ENCODE data around the gene DYNC2LI1.
"Not testable (repeated sequence)": the region's sequence is repeated elsewhere in the genome, so short reads cannot be mapped to it uniquely, and the experiment has no call there.

Gene DYNC2LI1

DNA sequence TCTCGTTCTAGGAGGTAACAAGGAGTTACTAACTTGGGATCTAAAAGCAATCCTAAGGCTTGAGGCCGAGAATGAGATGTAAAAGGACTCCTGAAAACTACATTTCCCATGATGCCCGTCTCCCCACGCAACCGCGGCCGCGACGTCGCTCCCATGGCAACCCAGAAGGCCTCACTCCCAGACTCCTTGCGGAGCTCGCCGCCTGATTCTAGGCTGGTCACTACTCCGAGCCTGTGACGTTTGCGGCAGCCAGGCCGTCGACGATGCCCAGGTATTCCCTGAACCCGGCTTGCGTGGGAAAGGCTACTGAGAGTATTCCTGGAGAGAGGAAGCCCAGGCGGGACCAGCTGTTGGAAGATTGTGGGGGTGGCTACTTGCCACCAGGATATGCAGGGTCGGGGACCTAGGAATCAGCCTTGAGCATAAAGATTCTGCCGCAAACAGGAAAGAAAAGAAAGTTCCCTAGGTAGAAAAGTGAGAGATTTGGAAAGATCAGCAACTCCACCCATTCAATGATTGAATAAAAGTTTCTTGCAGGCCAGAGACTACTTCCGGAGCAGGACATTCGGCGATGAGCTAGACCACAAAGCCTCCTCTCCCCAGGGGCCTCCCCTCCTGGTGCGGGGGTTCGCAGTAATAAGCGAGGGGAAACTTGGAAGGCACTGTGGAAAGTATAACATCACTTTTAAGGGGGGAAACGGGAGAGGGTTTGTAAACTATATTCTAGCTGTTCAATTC lies at the start of gene DYNC2LI1:
DYNC2LI1 (plus strand) TSS at position 164 of the 738 bp plus-strand sequence; CDS start at position 264, 100 bp downstream.
- peak; percentile 92 for DNase-seq

DNA sequence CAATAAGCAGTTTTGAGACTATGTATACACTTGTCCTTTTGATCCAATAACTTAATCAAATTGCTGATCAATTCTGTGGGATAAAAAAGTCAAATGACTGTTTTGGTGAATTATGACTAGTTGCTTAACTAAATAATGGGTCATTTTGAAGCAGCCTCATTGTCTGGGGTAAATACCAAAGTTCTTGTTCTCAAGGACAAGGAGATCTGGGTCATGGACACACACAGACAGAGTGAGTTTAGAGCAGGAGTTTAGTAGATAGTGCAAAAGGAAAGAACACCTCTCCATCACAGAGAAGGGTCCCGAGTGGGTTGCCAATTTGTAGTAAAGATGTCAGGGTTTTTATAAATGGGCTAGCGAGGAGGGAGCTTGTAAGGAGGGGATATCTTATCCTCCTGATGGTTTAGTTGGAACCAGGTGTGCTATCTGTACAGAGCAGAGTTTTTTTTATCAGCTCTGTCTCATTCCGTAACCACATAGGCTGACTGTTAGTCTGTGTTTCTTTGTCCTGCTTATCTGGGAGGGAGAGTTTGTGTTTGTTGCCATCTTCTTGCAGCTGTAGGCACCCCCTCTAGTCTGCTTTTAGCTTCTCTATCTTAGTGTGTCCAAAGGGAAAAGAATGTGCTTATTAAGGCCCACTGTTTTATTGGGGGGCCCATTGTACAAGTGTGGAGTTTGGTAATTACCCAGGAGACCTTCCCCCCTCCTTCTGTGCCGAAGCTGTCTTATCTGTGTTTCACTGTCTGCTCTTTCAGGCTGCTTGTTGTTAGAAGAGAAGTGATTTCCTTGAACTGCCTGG lies 48.9 kb upstream of the DYNC2LI1 start:
- DNase-seq: no peak

DNA sequence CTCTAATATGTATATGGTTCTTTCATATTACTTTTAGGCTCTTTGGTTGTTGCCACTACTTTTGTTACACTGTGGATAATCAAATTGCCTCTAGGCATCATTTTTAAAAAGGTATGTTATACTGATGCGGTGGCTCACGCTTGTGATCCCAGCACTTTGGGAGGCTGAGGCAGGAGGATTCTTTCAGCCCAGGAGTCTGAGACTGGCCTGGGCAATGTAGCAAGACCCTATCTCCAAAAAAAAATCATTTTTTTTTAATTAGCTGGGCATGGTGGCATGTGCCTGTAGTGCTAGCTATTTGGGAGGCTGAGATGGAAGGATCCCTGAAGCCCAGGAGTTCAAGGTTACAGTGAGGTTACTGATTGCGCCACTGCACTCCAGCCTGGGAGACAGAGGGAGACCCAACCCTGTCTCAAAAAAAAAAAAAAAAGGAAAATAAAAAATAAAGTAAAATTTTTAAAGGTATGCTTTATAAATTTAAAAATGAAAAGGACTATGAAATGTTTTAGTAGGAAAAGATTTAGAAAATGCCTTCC lies 48.1 kb upstream of the DYNC2LI1 start:
- DNase-seq: no peak

DNA sequence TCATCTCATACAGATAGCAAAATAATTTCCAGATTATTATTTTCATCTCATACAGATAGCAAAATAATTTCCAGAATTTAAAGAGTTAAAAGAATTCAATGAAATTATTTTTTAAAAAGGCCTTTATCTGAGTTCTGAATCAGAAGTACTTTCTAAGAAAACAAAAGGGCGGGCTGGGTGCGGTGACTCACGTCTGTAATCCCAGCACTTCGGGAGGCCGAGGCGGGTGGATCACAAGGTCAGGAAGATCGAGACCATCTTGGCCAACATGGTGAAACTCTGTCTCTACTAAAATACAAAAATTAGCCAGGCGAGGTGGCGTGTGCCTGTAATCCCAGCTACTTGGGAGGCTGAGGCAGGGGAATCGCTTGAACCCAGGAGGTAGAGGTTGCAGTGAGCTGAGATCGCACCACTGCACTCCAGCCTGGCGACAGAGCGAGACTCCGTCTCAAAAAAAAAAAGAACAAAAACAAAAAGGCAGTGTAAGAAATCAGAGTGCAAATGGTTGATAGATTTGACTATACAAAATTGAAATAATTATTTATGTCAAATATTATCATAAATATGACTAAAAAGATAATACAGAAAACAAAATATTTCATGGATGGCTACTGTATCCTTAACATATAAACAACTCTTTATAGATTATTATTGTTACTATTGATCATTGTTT lies 46.7 kb upstream of the DYNC2LI1 start:
- not testable (repeated sequence) for DNase-seq

DNA sequence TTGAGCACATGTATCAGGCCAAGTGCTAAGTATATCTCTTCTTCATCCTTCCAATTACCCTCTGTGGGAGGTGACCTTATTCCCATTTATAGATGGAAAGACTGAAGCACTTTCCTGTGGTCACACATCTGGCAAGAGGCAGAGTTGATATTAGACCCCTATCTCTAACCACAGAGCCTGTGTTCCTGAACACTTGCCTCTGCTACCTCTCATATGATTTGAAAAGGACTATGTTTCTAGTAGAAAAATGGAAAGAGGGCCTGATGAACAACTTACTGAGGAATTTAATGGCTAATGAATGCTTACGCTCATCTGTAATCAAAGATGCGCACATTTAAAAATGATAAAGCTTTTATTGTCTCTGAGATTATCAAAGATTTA lies 46.2 kb upstream of the DYNC2LI1 start:
- DNase-seq: no peak

DNA sequence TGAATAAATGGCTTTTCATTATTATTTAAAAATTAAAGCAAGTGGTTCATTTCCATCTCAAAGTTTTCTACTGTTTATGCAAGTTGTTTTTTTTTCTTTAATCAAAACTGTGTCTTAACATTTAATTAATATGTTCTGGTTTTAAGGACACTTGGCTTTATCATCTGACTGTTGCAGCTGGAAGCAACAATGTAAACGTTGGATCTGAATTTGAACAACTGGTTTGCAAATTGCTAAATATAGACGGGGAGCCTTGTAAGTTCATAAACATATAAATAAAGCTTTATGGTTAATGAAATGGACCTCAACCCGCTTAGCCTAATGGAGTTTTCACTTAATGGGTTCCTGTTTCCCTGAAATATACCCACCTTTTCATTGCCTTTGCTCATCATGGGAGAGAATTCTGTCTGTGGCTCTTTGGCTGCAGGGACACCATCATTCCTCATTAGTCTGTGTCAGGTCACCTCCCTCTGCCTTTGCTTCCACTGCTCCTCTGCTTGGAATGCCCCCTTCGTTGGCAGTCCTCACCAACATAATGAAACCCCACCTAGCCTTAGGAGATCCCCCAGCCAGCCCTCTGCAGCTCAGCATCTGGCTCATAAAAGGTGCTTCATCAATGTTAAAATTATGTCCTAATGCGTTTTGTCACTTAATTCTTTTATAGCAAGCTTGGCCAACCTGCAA lies 44.2 kb upstream of the DYNC2LI1 start:
- no peak for DNase-seq

DNA sequence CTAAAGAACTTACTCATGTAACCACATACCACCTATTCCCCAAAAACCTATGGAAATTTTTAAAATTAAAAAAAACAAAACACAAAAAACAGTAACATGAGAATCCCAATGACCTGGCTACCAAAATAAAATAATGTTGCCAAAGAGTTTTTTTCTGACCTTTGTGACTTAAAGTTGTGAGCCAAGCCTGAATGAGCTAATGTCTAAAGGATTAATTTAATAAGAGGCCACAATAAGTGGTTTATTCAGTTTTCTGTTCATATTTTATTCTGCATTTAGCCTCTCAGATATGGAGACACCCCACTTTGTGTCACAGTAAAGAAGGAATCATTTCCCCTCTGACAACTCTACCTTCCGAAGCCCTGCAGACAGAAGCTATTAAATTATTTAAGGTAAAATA lies 42.6 kb upstream of the DYNC2LI1 start:
- no peak for DNase-seq

DNA sequence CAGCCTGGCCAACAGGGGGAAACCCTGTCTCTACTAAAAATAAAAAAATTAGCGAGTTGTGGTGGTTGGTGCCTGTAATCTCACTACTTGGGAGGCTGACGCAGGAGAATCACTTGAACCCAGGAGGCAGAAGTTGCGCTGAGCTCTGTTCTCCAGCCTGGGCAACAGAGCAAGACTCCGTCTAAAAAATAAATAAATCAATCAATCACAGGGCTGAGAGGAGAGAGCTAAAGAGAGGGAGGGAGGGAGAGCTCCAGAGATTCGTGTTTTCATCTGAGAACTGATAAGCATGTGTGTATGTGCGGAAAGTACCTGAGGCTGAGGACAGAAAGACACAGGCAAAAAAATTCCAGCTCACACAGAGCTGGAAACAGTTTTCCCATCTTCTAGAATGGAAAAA lies 37.2 kb upstream of the DYNC2LI1 start:
- no peak for DNase-seq

DNA sequence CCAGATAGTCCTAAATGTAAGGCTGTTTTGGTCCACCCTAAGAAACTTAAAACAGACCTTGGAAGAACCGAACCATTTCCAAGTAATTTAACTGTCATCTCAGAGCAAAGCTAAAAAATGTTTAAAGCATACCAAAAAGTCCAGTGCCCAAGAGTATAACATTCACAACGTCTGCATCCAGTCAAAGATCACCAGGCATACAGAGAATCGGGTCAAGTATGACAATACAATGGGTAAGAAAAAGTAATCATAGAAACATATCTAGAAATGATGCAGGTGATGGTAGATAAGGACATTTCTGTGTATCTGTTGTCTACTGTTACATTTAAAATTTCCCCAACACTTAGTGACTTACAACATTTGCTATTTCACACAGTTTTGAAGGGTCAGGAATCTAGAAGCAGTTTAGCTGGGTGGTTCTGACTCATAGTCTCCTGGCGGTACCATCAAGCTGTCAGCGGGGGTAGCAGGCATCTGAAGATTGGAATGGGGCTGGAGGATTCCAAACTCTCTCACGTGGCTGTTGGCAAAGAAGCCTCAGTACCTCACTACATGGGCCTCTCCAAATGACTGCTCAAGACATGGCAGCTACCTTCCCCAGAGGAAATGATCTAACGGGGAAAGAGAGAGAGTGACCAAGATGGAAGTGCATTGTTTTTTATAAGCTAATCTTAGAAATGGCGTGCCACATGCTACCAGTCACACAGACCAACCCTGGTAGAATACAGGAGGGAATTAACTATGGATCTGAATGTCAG lies 36.6 kb upstream of the DYNC2LI1 start:
- no peak for DNase-seq

DNA sequence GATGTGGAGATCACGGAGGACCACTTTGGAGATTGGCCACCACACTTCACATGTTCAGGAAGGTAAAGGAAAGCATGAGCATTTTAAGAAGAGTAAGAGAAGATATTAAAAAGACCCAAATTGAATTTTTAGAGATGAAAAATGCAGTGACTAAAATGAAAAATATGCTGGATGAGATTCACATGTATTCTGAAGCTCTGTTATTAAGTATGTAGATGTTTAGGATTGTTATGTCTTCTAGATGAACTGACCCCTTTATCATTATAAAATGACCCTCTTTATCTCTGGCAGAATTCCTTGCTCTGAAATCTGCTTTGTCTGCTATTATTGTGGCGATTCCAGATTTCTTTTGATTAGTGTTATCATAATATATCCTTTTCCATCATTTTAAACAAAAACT lies 36.0 kb upstream of the DYNC2LI1 start:
- no peak for DNase-seq

DNA sequence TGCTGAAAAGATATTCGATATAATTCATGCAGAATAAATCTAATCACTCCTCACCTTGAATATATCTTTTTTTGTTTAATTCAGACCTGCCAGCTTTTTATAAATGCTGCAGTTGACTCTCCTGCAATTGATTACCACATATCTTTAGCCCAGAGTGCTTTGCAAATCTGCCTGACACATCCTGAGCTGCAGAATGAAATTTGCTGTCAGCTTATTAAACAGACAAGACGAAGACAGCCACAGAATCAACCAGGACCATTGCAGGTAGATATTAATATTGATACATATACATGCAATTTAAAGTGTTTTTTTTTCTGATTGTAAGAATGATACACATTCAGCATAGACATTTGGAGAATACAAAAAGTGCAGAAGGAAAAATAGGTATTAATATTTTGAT lies 35.6 kb upstream of the DYNC2LI1 start:
- no peak for DNase-seq

DNA sequence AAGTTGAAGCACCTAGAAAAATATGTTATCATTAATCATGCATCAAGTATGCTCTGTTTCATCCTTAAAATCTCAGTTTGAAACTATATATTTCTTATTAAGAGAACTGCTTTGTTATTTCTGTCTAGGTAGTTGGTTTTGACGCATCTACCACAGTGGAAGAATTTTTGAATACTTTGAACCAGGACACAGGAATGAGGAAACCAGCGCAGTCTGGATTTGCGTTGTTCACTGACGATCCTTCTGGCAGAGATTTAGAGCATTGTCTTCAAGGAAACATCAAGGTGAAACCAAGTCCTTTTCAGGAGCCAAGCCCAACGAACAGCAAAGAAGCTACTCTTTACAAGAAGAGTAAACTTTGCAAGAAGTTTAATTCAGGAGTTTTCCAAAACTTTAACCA lies 30.1 kb upstream of the DYNC2LI1 start:
- no peak for DNase-seq

DNA sequence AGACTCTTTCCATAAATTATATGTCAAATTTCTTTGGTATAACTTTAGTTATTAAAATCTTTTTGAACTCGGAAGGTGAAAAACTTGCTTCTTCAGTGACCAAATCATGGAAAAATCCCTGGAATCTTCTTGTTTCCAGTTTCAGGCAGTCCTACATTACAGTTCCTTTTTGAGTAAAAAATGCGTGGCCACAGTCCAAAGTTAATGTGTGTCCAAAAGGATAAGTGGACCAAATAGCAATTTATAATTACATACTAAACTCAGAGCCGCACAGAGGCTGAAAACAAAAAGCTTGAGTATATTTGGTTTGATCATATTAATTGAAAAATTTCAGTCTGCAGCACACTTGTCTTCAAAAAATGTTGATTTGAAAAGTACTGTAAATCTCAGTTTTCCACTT lies 28.4 kb upstream of the DYNC2LI1 start:
- DNase-seq: no peak

DNA sequence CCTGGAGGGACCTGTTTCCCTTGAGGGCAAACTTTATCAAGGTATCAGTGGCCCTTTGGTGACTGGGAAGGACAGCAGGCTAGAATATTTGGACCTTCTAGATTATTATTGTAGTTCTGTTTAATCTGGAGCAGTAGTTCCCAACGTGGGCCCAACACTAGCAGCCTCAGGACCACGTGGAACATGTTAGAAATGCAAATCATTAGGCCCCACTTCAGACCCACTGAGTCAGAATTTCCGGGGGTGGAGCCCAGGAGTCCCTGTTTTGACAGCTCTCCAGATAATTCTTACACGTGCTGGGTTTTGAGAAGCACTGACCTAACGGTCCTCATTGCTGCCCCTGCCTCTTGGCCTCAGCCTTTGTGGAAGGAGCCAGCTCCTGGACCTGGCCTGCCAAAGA lies 25.5 kb upstream of the DYNC2LI1 start:
- no peak for DNase-seq

DNA sequence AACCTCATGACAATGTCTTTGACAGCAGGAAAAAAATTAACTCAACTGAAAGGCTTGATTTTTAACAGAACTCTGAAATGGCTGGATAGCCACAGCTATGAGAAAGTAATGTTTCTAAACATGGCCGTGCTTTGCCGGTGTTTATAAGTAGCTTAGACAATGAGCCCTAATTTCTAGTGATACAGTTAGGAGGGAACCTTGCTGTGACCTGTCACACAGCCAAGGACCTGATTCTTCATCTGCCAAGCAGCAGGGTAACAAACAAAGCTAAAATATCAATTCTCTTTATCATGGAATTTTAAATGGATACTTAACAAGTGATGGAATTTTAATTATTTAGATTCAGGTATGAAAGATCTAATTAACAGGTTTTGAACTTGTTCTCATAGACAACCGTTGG lies 24.3 kb upstream of the DYNC2LI1 start:
- DNase-seq: no peak

DNA sequence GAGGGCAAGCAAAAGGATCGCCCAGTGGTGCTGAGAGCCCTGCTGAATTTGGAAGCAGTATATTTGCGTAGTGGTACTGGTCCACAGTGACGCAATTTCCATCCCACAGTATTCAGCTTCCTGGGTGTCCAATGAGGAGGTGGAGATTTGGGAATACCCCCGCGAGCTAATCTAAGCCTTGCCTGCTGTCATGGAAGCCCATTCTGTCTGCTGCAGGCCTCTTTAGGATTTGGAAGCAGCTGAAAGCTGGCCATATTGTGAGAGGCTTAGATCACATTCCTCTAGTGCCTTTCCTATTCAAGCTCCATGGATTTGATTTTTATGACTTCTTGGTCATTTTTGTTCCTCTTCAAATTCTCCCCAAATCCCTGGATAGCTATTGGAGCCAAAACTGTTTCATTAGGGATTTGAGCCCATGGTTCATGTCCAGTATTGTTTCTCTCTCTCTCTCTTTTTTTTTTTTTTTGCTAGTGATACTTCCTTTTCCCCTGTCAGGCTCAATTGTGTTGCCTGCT lies 22.3 kb upstream of the DYNC2LI1 start:
- no peak for DNase-seq

DNA sequence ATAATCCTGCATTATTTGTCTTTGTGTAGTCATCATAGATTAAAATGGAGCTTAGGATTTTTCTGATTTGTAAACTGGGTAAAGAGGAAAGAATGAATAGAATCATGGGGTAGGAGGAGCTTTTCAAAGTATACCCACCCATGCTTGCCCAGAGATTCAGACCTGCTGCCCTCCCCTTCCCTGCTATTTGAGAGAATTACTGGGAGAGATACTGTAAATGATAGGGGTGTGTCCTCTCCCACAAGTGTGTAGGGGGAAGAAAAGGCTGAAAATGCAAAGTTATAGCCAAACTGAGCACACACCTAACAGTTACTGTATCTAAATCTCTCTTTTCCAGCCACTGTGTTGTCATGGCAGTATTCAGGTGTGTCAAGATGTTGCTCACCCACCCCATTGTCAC lies 21.5 kb upstream of the DYNC2LI1 start:
- DNase-seq: no peak

DNA sequence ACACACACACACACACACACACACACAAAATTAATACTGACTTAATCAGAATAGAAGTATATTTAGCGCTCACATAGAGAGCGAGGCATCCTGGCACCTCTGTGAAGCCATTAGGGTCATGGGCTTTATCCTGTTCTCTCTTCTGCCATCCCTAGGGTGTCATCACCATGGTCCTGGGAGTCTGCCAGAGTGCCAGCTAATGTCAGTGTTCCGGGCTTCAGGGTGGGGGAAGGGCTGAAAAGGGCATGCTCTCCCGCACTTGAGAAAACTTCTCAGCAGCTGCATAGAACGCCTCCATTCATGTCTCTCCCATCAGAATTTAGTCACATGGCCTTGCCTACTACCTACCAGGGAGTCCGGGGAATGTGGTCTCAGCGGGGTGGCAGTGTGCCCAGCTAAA lies 19.7 kb upstream of the DYNC2LI1 start:
- DNase-seq: no peak

DNA sequence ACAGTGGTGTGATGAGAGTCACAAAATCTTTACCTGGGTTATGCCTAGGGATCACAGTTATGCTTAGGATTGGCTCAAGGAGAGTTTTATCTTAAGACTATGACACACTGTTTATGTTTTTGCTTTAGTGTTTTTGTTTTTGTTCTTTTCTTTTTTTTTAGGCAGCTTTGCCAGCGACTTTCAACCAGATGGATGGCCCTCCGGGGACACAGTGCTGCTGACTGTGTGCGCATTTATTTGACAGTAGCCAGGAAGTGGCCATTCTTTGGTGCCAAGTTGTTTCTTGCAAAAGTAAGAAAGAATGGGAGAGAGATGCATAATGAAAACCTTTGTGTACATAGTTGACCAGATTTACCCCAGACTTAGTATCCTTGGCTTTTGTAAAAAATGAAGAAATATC lies 15.1 kb upstream of the DYNC2LI1 start:
- DNase-seq: no peak

DNA sequence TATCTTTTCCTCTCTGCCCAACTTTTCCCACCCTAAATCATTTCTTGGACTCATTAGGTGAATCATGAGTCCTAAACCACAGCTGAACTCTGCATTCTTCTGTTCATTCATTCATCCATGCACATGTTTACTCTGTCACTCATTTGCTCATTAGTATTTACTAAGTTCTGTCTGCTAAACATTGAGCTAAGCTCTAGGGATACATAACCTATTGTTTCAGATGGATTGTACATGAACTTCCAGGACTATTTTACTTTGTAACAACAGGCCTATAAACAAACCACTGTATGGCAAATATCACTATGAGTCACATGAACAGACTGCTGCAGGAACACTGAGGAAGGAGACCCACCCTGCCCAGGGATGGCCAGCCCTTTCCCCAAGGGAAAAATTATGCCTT lies 14.6 kb upstream of the DYNC2LI1 start:
- DNase-seq: no peak

DNA sequence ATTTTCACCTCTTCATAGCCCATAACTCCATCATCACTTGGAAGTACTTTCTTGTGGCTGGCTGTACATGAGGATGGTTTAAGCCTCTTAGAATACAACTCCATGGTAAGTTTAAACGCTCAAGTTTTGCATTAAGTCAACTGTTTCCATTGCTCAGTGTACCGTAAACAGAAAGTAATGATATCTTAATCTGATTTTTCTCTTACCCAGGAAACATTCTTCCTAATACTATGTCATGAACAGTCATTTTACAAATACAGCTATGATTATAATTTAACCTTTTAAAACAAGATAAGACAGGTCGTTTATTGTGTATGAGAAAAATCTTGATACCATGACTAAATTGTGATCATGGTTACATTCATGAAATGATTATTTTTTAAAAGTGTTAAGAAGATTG lies 11.6 kb upstream of the DYNC2LI1 start:
- no peak for DNase-seq

DNA sequence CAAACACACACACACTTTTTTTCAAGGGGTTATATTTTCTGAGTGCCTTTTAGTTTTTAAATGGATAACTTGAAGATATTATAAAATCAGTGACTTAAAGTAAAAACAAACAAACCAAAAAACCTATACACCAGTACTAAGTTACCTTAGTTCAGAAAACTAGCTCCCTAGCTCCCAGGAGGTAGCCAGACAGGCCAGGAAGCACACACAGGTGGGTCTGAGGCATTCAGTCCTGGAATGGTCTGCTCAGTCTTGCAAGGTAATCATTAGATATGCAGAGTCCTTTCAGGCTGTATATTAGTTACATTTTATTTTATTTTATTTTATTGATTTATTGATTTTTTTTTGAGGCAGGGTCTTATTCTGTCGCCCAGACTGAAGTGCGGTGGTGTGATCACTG lies 10.7 kb upstream of the DYNC2LI1 start:
- DNase-seq: no peak

All from activated CD8-positive, alpha-beta memory T cell treated with anti-CD3 and anti-CD28 coated beads, Interleukin-2, amount 50 U/mL, for 48 hours (primary cell).